RWPE2 (cell line): Measurements from ENCODE around the gene POLG.

ENCODE experiments used
- ATAC-seq: fragments of 200-7000 bp; cut with Tn5 transposase; 3 replicates; pipeline ENCODE4 v1.9.1; 2021; ENCODE audit warnings: low read depth
- DNase-seq: peaks from one replicate; pipeline ENCODE4 v3.0.0-alpha.2; 2020; ENCODE audit warnings: low spot score
- H3K27ac ChIP-seq: fragments of 450-650 bp; 2 replicates; pipeline ENCODE4 v1.5.1; 2017; ENCODE audit warnings: mild to moderate bottlenecking; ENCODE audit not compliant: poor library complexity, severe bottlenecking
- H3K27me3 ChIP-seq: fragments of 250-450 bp; sonication (Bioruptor Pico); 2 replicates; pipeline ENCODE4 v1.5.1; 2021; ENCODE audit warnings: mild to moderate bottlenecking, moderate library complexity; ENCODE audit not compliant: insufficient read depth, poor library complexity, severe bottlenecking
- H3K36me3 ChIP-seq: fragments of 250-450 bp; sonication (Bioruptor Pico); 2 replicates; pipeline ENCODE4 v1.5.1; 2020; ENCODE audit warnings: low read depth, mild to moderate bottlenecking, moderate library complexity
- H3K4me1 ChIP-seq: fragments of 250-450 bp; sonication (Bioruptor Pico); 2 replicates; pipeline ENCODE4 v1.5.1; 2021; ENCODE audit warnings: mild to moderate bottlenecking, moderate library complexity; ENCODE audit not compliant: insufficient read depth, poor library complexity, severe bottlenecking
- H3K4me3 ChIP-seq: fragments of 250-450 bp; sonication (Bioruptor Pico); 2 replicates; pipeline ENCODE4 v1.5.1; 2021; ENCODE audit warnings: mild to moderate bottlenecking, moderate library complexity; ENCODE audit not compliant: severe bottlenecking
- H3K9me3 ChIP-seq: fragments of 250-450 bp; sonication (Bioruptor Pico); 2 replicates; pipeline ENCODE4 v1.5.1; 2021; ENCODE audit warnings: mild to moderate bottlenecking, moderate library complexity; ENCODE audit not compliant: severe bottlenecking
- TF ChIP-seq, protein P1 (sequence below): fragments of 450-650 bp; IDR thresholded peaks from one replicate; pipeline ENCODE4 v1.5.1; 2017; ENCODE audit warnings: mild to moderate bottlenecking, moderate library complexity; ENCODE audit not compliant: poor library complexity, severe bottlenecking

Gene POLG

GRCh38 chr15:89325039-89325803, 9.4 kb downstream of the POLG start:
- Histone ChIP-seq H3K4me1 (no peaks in the 10 kb centered on the region), H3K27me3 (no peaks in the 10 kb centered on the region), H3K4me3 (no peak overlapping the region), H3K27ac (no peak overlapping the region), H3K9me3 (no peaks in the 10 kb centered on the region), H3K36me3 (peaks cover 98% of the 10 kb centered on the region)
- ATAC-seq (no peak), DNase-seq (no peak)
- TF ChIP-seq, protein P1, sequence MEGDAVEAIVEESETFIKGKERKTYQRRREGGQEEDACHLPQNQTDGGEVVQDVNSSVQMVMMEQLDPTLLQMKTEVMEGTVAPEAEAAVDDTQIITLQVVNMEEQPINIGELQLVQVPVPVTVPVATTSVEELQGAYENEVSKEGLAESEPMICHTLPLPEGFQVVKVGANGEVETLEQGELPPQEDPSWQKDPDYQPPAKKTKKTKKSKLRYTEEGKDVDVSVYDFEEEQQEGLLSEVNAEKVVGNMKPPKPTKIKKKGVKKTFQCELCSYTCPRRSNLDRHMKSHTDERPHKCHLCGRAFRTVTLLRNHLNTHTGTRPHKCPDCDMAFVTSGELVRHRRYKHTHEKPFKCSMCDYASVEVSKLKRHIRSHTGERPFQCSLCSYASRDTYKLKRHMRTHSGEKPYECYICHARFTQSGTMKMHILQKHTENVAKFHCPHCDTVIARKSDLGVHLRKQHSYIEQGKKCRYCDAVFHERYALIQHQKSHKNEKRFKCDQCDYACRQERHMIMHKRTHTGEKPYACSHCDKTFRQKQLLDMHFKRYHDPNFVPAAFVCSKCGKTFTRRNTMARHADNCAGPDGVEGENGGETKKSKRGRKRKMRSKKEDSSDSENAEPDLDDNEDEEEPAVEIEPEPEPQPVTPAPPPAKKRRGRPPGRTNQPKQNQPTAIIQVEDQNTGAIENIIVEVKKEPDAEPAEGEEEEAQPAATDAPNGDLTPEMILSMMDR = no peak

DNA sequence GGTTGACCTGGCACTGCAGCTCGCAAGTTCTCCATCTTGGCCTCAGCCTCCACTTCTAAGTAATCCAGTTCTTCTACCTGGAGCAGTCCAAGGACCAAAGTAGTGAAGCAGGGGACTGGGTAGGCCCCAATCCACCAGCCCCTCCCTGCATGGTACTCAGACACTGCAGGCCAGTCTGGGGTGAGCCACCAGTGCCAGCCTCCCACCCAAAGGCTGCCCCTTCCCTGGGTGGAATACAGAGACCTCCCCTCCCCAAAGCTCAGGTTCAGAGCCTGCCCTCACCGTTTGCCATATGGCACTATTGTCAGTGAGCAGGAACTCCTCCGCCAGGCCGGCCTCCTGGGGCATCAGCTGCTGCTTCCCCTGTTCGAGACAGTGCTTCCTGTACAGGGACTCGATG, 10.8 kb downstream of the POLG start:
- H3K9me3 ChIP-seq = no peaks in the 10 kb centered on the region
- DNase-seq (no peak), ATAC-seq (no peak)
- no peak overlapping the region for H3K27ac ChIP-seq
- no peaks in the 10 kb centered on the region for H3K27me3 ChIP-seq
- TF ChIP-seq, protein P1 = no peak
- peaks cover 98% of the 10 kb centered on the region for H3K36me3 ChIP-seq
- H3K4me3 ChIP-seq = no peak overlapping the region
- H3K4me1 ChIP-seq = no peaks in the 10 kb centered on the region

DNA sequence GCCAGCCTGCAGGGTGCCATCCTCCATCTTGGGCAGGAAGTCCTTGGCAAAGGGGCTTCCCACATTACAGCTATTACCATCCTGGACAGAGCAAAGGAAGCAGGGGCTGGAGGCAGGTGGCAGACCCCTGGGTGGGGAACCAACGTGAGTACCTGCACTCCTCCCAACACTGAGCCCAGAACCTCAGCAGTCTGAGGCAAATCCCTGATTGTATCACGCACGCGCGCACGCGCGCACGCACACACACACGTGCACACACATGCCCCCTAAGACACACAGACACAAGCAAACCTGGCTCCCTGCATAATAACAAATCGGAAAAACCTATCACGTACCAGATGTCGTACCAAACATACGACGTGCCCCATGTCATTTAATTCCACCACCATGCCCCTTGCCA, 11.8 kb downstream of the POLG start:
- H3K27me3 ChIP-seq = no peaks in the 10 kb centered on the region
- TF ChIP-seq, protein P1 = no peak
- ATAC-seq = no peak
- H3K36me3 ChIP-seq = peaks cover 98% of the 10 kb centered on the region
- H3K4me3 ChIP-seq = no peak overlapping the region
- no peaks in the 10 kb centered on the region for H3K4me1 ChIP-seq
- no peaks in the 10 kb centered on the region for H3K9me3 ChIP-seq
- H3K27ac ChIP-seq = no peak overlapping the region
- DNase-seq = no peak

DNA sequence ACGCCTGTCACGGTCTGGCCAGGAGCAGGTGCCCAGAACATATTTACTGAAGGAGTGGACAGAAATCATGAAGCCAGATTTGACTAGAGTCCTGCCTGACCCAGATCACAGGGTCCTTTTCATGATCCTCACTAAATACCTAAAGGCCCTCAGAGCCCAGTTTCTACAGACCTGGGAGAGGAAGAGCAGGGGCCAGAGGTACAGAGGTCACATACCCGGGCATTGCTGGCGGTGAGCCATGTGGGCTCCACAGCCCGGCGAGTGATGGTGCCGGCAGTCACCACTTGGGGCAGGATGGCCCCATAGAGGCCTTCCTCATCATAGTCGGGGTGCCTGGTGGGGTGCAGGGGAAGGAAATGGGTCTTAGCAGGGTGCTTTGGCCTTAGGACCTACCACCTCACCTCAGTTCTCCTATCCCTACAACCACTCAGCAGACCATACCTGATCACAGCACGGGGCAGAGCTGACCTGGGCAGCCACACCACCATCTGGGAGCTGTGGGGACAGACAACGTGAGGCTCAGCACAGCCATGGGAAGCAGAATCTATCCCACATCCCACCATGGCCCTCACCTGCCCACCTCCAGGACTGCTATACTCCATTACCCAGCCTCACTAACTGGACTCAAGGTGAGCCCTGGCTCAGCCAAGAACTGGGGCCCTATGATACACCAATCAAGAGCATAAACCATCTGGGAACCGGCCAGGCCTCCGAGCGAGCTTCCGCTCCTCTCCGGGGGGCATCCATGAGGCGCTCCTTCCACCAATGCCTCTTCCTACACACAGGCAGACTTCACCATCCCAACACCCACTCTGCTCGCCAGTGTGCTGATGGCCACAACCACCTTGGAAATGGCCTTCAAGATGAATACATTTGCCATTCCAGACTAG, 12.9 kb downstream of the POLG start:
- ATAC-seq = no peak
- H3K4me1 ChIP-seq = no peaks in the 10 kb centered on the region
- no peaks in the 10 kb centered on the region for H3K27me3 ChIP-seq
- no peak overlapping the region for H3K27ac ChIP-seq
- TF ChIP-seq, protein P1 = peak; percentile 12
- DNase-seq = no peak
- no peak overlapping the region for H3K4me3 ChIP-seq
- no peaks in the 10 kb centered on the region for H3K9me3 ChIP-seq
- H3K36me3 ChIP-seq = peaks cover 98% of the 10 kb centered on the region
